Neuronal stem cell (in vitro differentiated cells): ENCODE results near the gene MDM2.

Experiments
- DNase-seq: peaks from one replicate; pipeline ENCODE4 v3.0.0-alpha.2; 2013; ENCODE audit warnings: low spot score
- H2AFZ ChIP-seq: one replicate; pipeline ENCODE4 v1.6.1; 2013; ENCODE audit warnings: mild to moderate bottlenecking, low read length, inconsistent platforms
- H2AK5ac ChIP-seq: 2 replicates; pipeline ENCODE4 v1.6.1; 2013; ENCODE audit warnings: low read depth, mild to moderate bottlenecking, inconsistent platforms, low read length, moderate library complexity, mixed read lengths
- H2BK120ac ChIP-seq: 2 replicates; pipeline ENCODE4 v1.6.1; 2013; ENCODE audit warnings: low read depth, mild to moderate bottlenecking, inconsistent platforms, low read length, moderate library complexity, mixed read lengths
- H2BK12ac ChIP-seq: one replicate; pipeline ENCODE4 v1.6.1; 2013; ENCODE audit warnings: low read length, inconsistent platforms
- H2BK15ac ChIP-seq: 2 replicates; pipeline ENCODE4 v1.6.1; 2013; ENCODE audit warnings: mild to moderate bottlenecking, low read length, inconsistent platforms, mixed read lengths
- H2BK5ac ChIP-seq: one replicate; pipeline ENCODE4 v1.6.1; 2013; ENCODE audit warnings: inconsistent platforms, mild to moderate bottlenecking, low read length, moderate library complexity
- H3K14ac ChIP-seq: one replicate; pipeline ENCODE4 v1.6.1; 2013; ENCODE audit warnings: low read length, inconsistent platforms
- H3K18ac ChIP-seq: 2 replicates; pipeline ENCODE4 v1.6.1; 2013; ENCODE audit warnings: low read length, inconsistent platforms
- H3K23ac ChIP-seq: 2 replicates; pipeline ENCODE4 v1.6.1; 2013; ENCODE audit warnings: low read depth, mild to moderate bottlenecking, mixed read lengths, low read length, inconsistent platforms; ENCODE audit not compliant: poor library complexity
- H3K27ac ChIP-seq: replicated peaks from 3 replicates; pipeline ENCODE4 v1.5.1; 2013; ENCODE audit warnings: low read length, inconsistent platforms
- H3K27me3 ChIP-seq, 3 experiments: 2 replicates each; pipeline ENCODE4 v1.6.1; 2013; ENCODE audit warnings: low read length in 3 of 3, mild to moderate bottlenecking in 2 of 3, inconsistent platforms in 1 of 3, low read depth in 1 of 3, mixed read lengths in 1 of 3, moderate library complexity in 1 of 3; ENCODE audit not compliant: control insufficient read depth in 3 of 3, insufficient read depth in 3 of 3
- H3K36me3 ChIP-seq, 2 donors: replicated peaks in 1 of 2; 2 replicates each; pipeline ENCODE4 v1.6.1; 2013; ENCODE audit warnings: low read length in 2 of 2; ENCODE audit not compliant: control insufficient read depth in 2 of 2, insufficient read depth in 2 of 2
- H3K4ac ChIP-seq: 2 replicates; pipeline ENCODE4 v1.6.1; 2013; ENCODE audit warnings: inconsistent platforms, mild to moderate bottlenecking, low read length, moderate library complexity
- H3K4me1 ChIP-seq, 2 donors: 1 replicate in 1 of 2; 2 replicates in 1 of 2; pipeline ENCODE4 v1.6.1; 2013; ENCODE audit warnings: low read length in 2 of 2, low read depth in 1 of 2; ENCODE audit not compliant: control insufficient read depth in 2 of 2, insufficient read depth in 1 of 2
- H3K4me2 ChIP-seq: one replicate; pipeline ENCODE4 v1.6.1; 2013; ENCODE audit warnings: mild to moderate bottlenecking, low read length, inconsistent platforms; ENCODE audit not compliant: insufficient read depth, poor library complexity, severe bottlenecking
- H3K4me3 ChIP-seq, 2 donors: 2 replicates each; pipeline ENCODE4 v1.5.1; 2013; ENCODE audit warnings: low read length in 2 of 2, mild to moderate bottlenecking in 2 of 2, inconsistent platforms in 1 of 2, moderate library complexity in 1 of 2
- H3K79me1 ChIP-seq: one replicate; pipeline ENCODE4 v1.6.1; 2013; ENCODE audit warnings: low read depth, mild to moderate bottlenecking, inconsistent platforms, low read length, moderate library complexity
- H3K9ac ChIP-seq: one replicate; pipeline ENCODE4 v1.6.1; 2013; ENCODE audit warnings: mild to moderate bottlenecking, low read depth, low read length, inconsistent platforms; ENCODE audit not compliant: poor library complexity
- H3K9me3 ChIP-seq, 2 donors: replicated peaks in 1 of 2; 2 replicates each; pipeline versions ENCODE3 to v1.6.1; 2013; ENCODE audit warnings: low read length in 2 of 2, mild to moderate bottlenecking in 2 of 2, inconsistent platforms in 1 of 2, low read depth in 1 of 2, mixed read lengths in 1 of 2, moderate library complexity in 1 of 2; ENCODE audit not compliant: control insufficient read depth in 2 of 2, insufficient read depth in 1 of 2
- H4K8ac ChIP-seq: one replicate; pipeline ENCODE4 v1.6.1; 2013; ENCODE audit warnings: low read depth, mild to moderate bottlenecking, inconsistent platforms, low read length, moderate library complexity
- H4K91ac ChIP-seq: one replicate; pipeline ENCODE4 v1.6.1; 2013; ENCODE audit warnings: low read length, low read depth, mild to moderate bottlenecking, inconsistent platforms; ENCODE audit not compliant: poor library complexity
- WGBS, 2 donors: extraction: QIAGEN DNeasy Blood & Tissue Kit; methylation state at CpG; one replicate each; pipeline ENCODE4 v1.1.7; 2013; ENCODE audit warnings: missing lambda C conversion rate in 2 of 2, mixed read lengths in 1 of 2; ENCODE audit not compliant: insufficient read length in 2 of 2, insufficient replicate concordance in 1 of 2; ENCODE audit errors: extremely low coverage in 2 of 2; 5-methylcytosine and 5-hydroxymethylcytosine counted together

The MDM2 gene

GRCh38 chr12:68772714-68773113 is 35.3 kb upstream of the MDM2 start:
- no peak overlapping the region for H2BK5ac ChIP-seq
- DNase-seq = no peak
- H3K36me3 ChIP-seq = peaks cover 0 to 4% of the 10 kb centered on the region in 2 donors
- H2BK15ac ChIP-seq = no peak overlapping the region
- WGBS, 2 donors = no CpG with 5 or more reads among the region's 8 CpGs
- no peak overlapping the region for H3K4ac ChIP-seq
- H4K8ac ChIP-seq = no peak overlapping the region
- H3K4me3 ChIP-seq = no peak overlapping the region
- no peaks in the 10 kb centered on the region for H3K79me1 ChIP-seq
- H2AK5ac ChIP-seq = no peak overlapping the region
- H3K27me3 ChIP-seq = no peaks in the 10 kb centered on the region
- no peak overlapping the region for H3K9ac ChIP-seq
- H4K91ac ChIP-seq = no peak overlapping the region
- H2BK12ac ChIP-seq = no peak overlapping the region
- H3K9me3 ChIP-seq = no peaks in the 10 kb centered on the region
- H2AFZ ChIP-seq = no peak overlapping the region
- H3K23ac ChIP-seq = no peak overlapping the region
- H3K4me1 ChIP-seq = peaks cover 0 to 4% of the 10 kb centered on the region in 2 donors
- no peak overlapping the region for H3K18ac ChIP-seq
- H2BK120ac ChIP-seq = no peak overlapping the region
- no peak overlapping the region for H3K4me2 ChIP-seq
- no peak overlapping the region for H3K27ac ChIP-seq
- H3K14ac ChIP-seq = no peak overlapping the region

DNA sequence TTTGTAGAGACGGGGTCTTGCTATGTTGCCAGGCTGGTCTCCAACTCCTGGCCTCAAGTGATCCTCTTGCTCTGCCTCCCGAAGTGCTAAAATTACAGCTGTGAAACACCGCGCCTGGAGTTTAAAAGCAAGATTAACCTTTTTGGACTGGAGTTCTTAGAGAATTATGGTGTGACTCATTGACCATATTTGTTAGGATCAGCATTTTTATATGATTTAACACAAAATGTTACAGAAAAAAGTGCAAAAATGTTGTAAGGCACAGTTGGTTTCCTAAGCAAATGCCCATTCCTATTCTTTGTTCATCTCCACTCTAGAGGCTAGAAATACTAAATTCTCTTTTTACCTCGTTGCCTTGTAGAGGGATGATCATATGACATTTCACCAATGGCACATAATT is 34.4 kb upstream of the MDM2 start:
- Histone ChIP-seq H3K27ac (no peak overlapping the region), H2AK5ac (no peak overlapping the region), H3K4ac (no peak overlapping the region), H3K18ac (no peak overlapping the region), H2BK5ac (no peak overlapping the region), H2BK15ac (no peak overlapping the region), H2BK12ac (no peak overlapping the region), H3K14ac (no peak overlapping the region), H3K27me3 (no peaks in the 10 kb centered on the region), H3K23ac (no peak overlapping the region), H3K9me3 (no peaks in the 10 kb centered on the region), H3K4me2 (no peak overlapping the region), H3K79me1 (no peaks in the 10 kb centered on the region), H4K8ac (no peak overlapping the region), H3K4me3 (no peak overlapping the region), H4K91ac (no peak overlapping the region), H3K36me3 (peaks cover 0 to under 1% of the 10 kb centered on the region in 2 donors), H2BK120ac (no peak overlapping the region), H3K4me1 (peaks cover 0 to 4% of the 10 kb centered on the region in 2 donors), H2AFZ (no peak overlapping the region), H3K9ac (no peak overlapping the region)
- WGBS, 2 donors = no CpG with 5 or more reads among the region's 5 CpGs
- no peak for DNase-seq

DNA sequence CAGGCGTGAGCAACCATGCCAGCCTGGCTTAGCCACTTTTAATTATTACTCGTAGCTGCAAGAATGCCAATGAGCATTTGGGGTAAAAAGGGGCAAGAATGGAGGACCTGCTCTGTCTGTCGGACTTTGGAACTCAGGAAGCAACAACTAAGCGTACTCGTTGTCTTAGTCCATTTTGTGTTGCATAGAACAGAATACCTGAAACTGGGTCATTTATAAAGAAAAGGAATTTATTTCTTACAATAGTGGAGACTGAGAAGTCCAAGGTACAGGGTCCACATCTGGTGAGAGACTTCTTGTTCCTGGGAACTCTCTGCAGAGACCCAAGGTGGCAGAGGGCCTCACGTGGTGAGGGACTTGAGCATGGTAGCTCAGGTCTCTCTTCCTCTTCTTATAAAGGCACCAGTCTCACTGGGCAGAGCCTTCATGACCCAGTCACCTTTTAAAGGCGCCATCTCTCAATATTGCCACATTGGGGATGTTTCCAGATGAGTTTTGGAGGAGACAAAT is 32.8 kb upstream of the MDM2 start:
- H3K27me3 ChIP-seq = no peaks in the 10 kb centered on the region
- no peaks in the 10 kb centered on the region for H3K36me3 ChIP-seq
- H3K14ac ChIP-seq = no peak overlapping the region
- no peak overlapping the region for H3K27ac ChIP-seq
- H3K4me1 ChIP-seq = peaks cover 0 to 4% of the 10 kb centered on the region in 2 donors
- H2BK120ac ChIP-seq = no peak overlapping the region
- H3K18ac ChIP-seq = no peak overlapping the region
- H2BK12ac ChIP-seq = no peak overlapping the region
- H3K4me3 ChIP-seq = no peak overlapping the region
- no peak overlapping the region for H3K9ac ChIP-seq
- H2BK5ac ChIP-seq = no peak overlapping the region
- no peak overlapping the region for H2AFZ ChIP-seq
- no peaks in the 10 kb centered on the region for H3K79me1 ChIP-seq
- no CpG with 5 or more reads among the region's 7 CpGs for WGBS, 2 donors
- no peak overlapping the region for H3K4ac ChIP-seq
- H4K8ac ChIP-seq = no peak overlapping the region
- no peak overlapping the region for H4K91ac ChIP-seq
- no peak for DNase-seq
- H3K9me3 ChIP-seq = no peaks in the 10 kb centered on the region
- H3K4me2 ChIP-seq = no peak overlapping the region
- H2BK15ac ChIP-seq = no peak overlapping the region
- H3K23ac ChIP-seq = no peak overlapping the region
- no peak overlapping the region for H2AK5ac ChIP-seq

DNA sequence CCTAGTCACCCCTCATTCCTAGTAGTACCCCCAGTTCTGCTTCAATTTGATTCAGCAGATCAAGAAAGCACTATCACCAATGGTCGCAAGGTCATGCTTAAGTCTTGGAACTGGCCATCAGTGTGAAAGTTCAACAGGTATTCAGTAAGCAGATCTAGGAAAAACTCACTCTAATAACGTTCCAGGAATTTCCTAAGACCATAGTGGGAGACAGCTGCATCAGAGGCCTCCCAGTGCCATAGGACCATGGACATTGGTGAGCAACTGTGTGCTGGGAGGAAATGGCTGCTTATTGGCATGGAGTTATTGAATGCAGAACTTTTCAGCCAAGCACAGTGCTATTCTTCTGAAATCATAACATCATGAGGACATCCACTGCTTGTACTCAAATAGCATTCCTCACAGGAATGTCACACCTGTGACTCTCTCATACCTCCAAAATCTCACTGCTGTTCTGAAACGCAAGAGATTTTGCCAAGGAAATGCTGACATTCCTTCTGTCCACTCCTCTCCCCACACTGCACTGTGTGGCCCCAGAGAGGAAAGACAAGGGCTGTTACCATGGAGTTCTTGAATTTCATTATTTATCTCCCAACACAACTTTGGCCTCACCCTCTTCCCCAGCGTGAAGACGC is 30.9 kb upstream of the MDM2 start:
- H3K4me3 ChIP-seq = no peak overlapping the region
- no CpG with 5 or more reads among the region's 5 CpGs for WGBS, 2 donors
- H3K4ac ChIP-seq = no peak overlapping the region
- H3K9me3 ChIP-seq = no peaks in the 10 kb centered on the region
- H4K91ac ChIP-seq = no peak overlapping the region
- H3K4me1 ChIP-seq = peaks cover 0 to 4% of the 10 kb centered on the region in 2 donors
- no peaks in the 10 kb centered on the region for H3K79me1 ChIP-seq
- DNase-seq = no peak
- no peak overlapping the region for H3K18ac ChIP-seq
- H3K27ac ChIP-seq = no peak overlapping the region
- no peak overlapping the region for H2BK120ac ChIP-seq
- H4K8ac ChIP-seq = no peak overlapping the region
- H3K9ac ChIP-seq = no peak overlapping the region
- H3K4me2 ChIP-seq = no peak overlapping the region
- no peaks in the 10 kb centered on the region for H3K36me3 ChIP-seq
- no peak overlapping the region for H2AFZ ChIP-seq
- H2BK12ac ChIP-seq = no peak overlapping the region
- no peak overlapping the region for H3K23ac ChIP-seq
- H2BK15ac ChIP-seq = no peak overlapping the region
- no peak overlapping the region for H3K14ac ChIP-seq
- no peak overlapping the region for H2BK5ac ChIP-seq
- no peaks in the 10 kb centered on the region for H3K27me3 ChIP-seq
- H2AK5ac ChIP-seq = no peak overlapping the region
